K562 (cell line): Measurements from ENCODE around the gene KLK6. TPM values are rescaled to one million over a fixed set of nuclear protein-coding genes. Genes with fewer than 3 reads are reported as not detected.

Source experiments
- ATAC-seq: fragments of 200-7000 bp; cut with Tn5 transposase; 3 replicates; pipeline ENCODE4 v1.9.1; 2020; ENCODE audit warnings: moderate library complexity
- BruUV-seq: library from RNA; stranded (reverse); fragments of 400-500 nt; replicated peaks from 2 replicates; lab custom pipeline; 2021; lab: Mats Ljungman, UMichigan
- CTCF ChIA-PET: fragments of 300-600 bp; formaldehyde crosslinking; extraction: SDS; loops from one replicate; lab custom pipeline; 2021; ENCODE audit warnings: low intra/inter-chr PET ratio; lab: Yijun Ruan, JAX
- POLR2A ChIA-PET: fragments of 300-600, 350-650 bp; sonication (Branson Sonifier 250); formaldehyde crosslinking; extraction: SDS; loops from one replicate; lab custom pipeline; 2021; ENCODE audit warnings: antibody characterized with exemption, inconsistent platforms; lab: Yijun Ruan, JAX
- DNase-seq, 4 experiments: peaks; one replicate each; pipeline versions ENCODE4 v3.0.0 to v3.0.0-alpha.2; 2011 to 2018; ENCODE audit warnings: low spot score in 3 of 4, mixed read lengths in 3 of 4; ENCODE audit errors: extremely low read depth in 1 of 4
- FAIRE-seq: peaks from 2 replicates; lab custom pipeline; 2011; peaks lifted over from hg19 to GRCh38; lab: Jason Lieb, UNC
- H2AFZ ChIP-seq: 2 replicates; pipeline ENCODE4 v1.6.0; 2011; ENCODE audit warnings: low read depth, low read length, control low read depth, inconsistent platforms
- H3K27ac ChIP-seq: fragments of 200-600 bp; 3 replicates; pipeline ENCODE4 v1.8.0; 2011; ENCODE audit warnings: low read depth, mild to moderate bottlenecking, control low read depth, inconsistent platforms, low read length, moderate library complexity, mixed read lengths; ENCODE audit errors: extremely low read depth
- H3K27me3 ChIP-seq, 2 experiments: fragments of 300-600 bp in 1 of 2; 2 replicates in 1 of 2; 3 replicates in 1 of 2; pipeline versions ENCODE4 v1.6.0 to v1.8.0; 2011; ENCODE audit warnings: inconsistent platforms in 2 of 2, low read length in 2 of 2, mild to moderate bottlenecking in 1 of 2, mixed read lengths in 1 of 2, moderate library complexity in 1 of 2; ENCODE audit not compliant: control insufficient read depth in 2 of 2, insufficient read depth in 2 of 2
- H3K36me3 ChIP-seq: fragments of 300-600 bp; 3 replicates; pipeline ENCODE4 v1.8.0; 2011; ENCODE audit warnings: mild to moderate bottlenecking, low read length, inconsistent platforms; ENCODE audit not compliant: control insufficient read depth, insufficient read depth
- H3K4me1 ChIP-seq, 2 experiments: fragments of 200-600 bp in 1 of 2; replicated peaks in 1 of 2; 2 replicates in 1 of 2; 3 replicates in 1 of 2; pipeline versions ENCODE4 v1.5.1 to v1.8.0; 2011; ENCODE audit warnings: inconsistent platforms in 2 of 2, low read length in 2 of 2, mild to moderate bottlenecking in 1 of 2, mixed read lengths in 1 of 2, moderate library complexity in 1 of 2; ENCODE audit not compliant: control insufficient read depth in 2 of 2, insufficient read depth in 2 of 2
- H3K4me2 ChIP-seq: 2 replicates; pipeline ENCODE4 v1.6.1; 2011; ENCODE audit warnings: low read length, control low read depth, inconsistent platforms, mixed read lengths; ENCODE audit not compliant: insufficient read depth
- H3K4me3 ChIP-seq: fragments of 200-600 bp; sonication (generic), shearing (Covaris generic); 2 replicates; pipeline ENCODE4 v1.5.1; 2016; ENCODE audit warnings: control low read depth, inconsistent platforms
- H3K79me2 ChIP-seq: fragments of 200-600 bp; 3 replicates; pipeline ENCODE4 v1.8.0; 2011; ENCODE audit warnings: low read length, inconsistent platforms; ENCODE audit not compliant: control insufficient read depth, insufficient read depth
- H3K9ac ChIP-seq, 2 experiments: 2 replicates each; pipeline versions ENCODE4 v1.6.0 to v1.6.1; 2011; ENCODE audit warnings: low read depth in 2 of 2, low read length in 2 of 2, control low read depth in 1 of 2, inconsistent platforms in 1 of 2, mild to moderate bottlenecking in 1 of 2, mixed read lengths in 1 of 2; ENCODE audit not compliant: insufficient read depth in 1 of 2
- H3K9me1 ChIP-seq: one replicate; pipeline ENCODE4 v1.6.0; 2011; ENCODE audit warnings: inconsistent platforms, mild to moderate bottlenecking, low read length, moderate library complexity; ENCODE audit not compliant: control insufficient read depth, insufficient read depth
- H3K9me3 ChIP-seq: replicated peaks from 2 replicates; pipeline ENCODE4 v1.5.1; 2011; ENCODE audit warnings: low read depth, low read length, inconsistent platforms; ENCODE audit not compliant: control insufficient read depth, insufficient read depth
- H4K20me1 ChIP-seq: replicated peaks from 2 replicates; pipeline ENCODE4 v1.6.1; 2011; ENCODE audit warnings: low read length, inconsistent platforms, mixed read lengths; ENCODE audit not compliant: control insufficient read depth, insufficient read depth
- ATF7 ChIP-seq: fragments of 450-650 bp; IDR thresholded peaks from 2 replicates; pipeline ENCODE4 v1.7.1; 2014; ENCODE audit warnings: mild to moderate bottlenecking, moderate library complexity
- FOXP4 ChIP-seq: sonication (generic); formaldehyde crosslinking; IDR thresholded peaks from 2 replicates; pipeline ENCODE4 v1.8.0; 2022; ENCODE audit warnings: mild to moderate bottlenecking, missing genetic modification reagents, borderline replicate concordance
- PKNOX1 ChIP-seq: fragments of 450-650 bp; IDR thresholded peaks from 2 replicates; pipeline ENCODE4 v1.6.1; 2016
- TGIF2 ChIP-seq: sonication (generic); formaldehyde crosslinking; IDR thresholded peaks from 2 replicates; pipeline ENCODE4 v1.8.1; 2022; ENCODE audit warnings: mild to moderate bottlenecking, missing genetic modification reagents, moderate library complexity
- WGBS: fragments of 100-300 bp; shearing (Covaris generic); methylation state at CpG from one replicate; pipeline ENCODE4 v1.1.6; 2016; ENCODE audit warnings: low coverage, mixed read lengths; ENCODE audit not compliant: insufficient coverage; ENCODE audit errors: missing lambda C conversion rate; 5-methylcytosine and 5-hydroxymethylcytosine counted together
- in situ Hi-C: fragments of 300-500 bp; cut with MboI; formaldehyde crosslinking; loops from 4 replicates; pipeline ENCODE4 v1.15.0; 2018; ENCODE audit warnings: inconsistent platforms, mixed read lengths
- intact Hi-C: fragments of 100-400 bp; cut with micrococcal nuclease; formaldehyde crosslinking; loops from 2 replicates; pipeline ENCODE4 v1.14.2; 2022
- polyA plus RNA-seq, 8 experiments: library from polyadenylated mRNA; depleted of rRNA in 4 of 8; stranded (reverse) in 5 of 8; unstranded in 3 of 8; fragments of >200 nt; fragmentation: Nextera tagmentation in 2 of 8; fragmentation: Illumina TruSeq in 1 of 8; extraction: Ambion mirVana in 2 of 8; extraction: Trizol in 1 of 8; gene quantifications; 2 replicates each; pipeline versions ENCODE4 v1.2.1 to v1.2.3, GENCODE V29; 2011 to 2014; ENCODE audit warnings: inconsistent platforms in 1 of 8, missing spikeins in 1 of 8
- total RNA-seq, 7 experiments: library from RNA; depleted of rRNA in 6 of 7; stranded (reverse); fragments of >200 nt in 6 of 7; fragmentation: Illumina TruSeq in 2 of 7; extraction: Trizol in 2 of 7; gene quantifications; 2 replicates each; pipeline versions ENCODE4 v1.2.1 to v1.2.3, GENCODE V29; 2011 to 2021; ENCODE audit warnings: low replicate concordance in 1 of 7

Gene KLK6
- total and polyA plus RNA-seq, 9 of the 15 experiments (the other 6 are each of a cell fraction or from before 2014, with no cell fraction given), result not detected

GRCh38 chr19:50977626-50978025 lies 8.2 kb upstream of the KLK6 start:
- H2AFZ ChIP-seq, result no peak overlapping the region
- H3K27me3 ChIP-seq, result peaks cover 2 to 14% of the 10 kb centered on the region in 2 experiments; a peak in 2 of 5 replicates
- 3% methylated on average over 4 of the region's 4 CpGs for WGBS
- H3K4me2 ChIP-seq, result no peak overlapping the region
- H4K20me1 ChIP-seq, result no peaks in the 10 kb centered on the region
- ATAC-seq, result no peak
- FAIRE-seq, result no peak
- intact Hi-C loops (no loop called here), in situ Hi-C loops (no loop called here)
- no peak overlapping the region for H3K27ac ChIP-seq
- no peak for TF ChIP-seq FOXP4 (CRISPR knock-in tag)
- TF ChIP-seq TGIF2, result no peak
- peak; percentile 62; the same call in 1 of the 2 replicates for TF ChIP-seq PKNOX1
- TF ChIP-seq ATF7, result no peak
- no peaks in the 10 kb centered on the region for H3K36me3 ChIP-seq
- POLR2A ChIA-PET, result no interaction called here
- H3K9me3 ChIP-seq, result no peaks in the 10 kb centered on the region
- H3K79me2 ChIP-seq, result no peaks in the 10 kb centered on the region
- CTCF ChIA-PET, result interaction anchor here (0.6 kb wide), 1 partner anchor 618 kb away, joined by 4 read pairs; no protein-coding TSS in a partner anchor
- H3K4me1 ChIP-seq, result no peaks in the 10 kb centered on the region; a peak in 1 of 5 replicates
- no peaks in the 10 kb centered on the region for H3K9me1 ChIP-seq
- no peak for DNase-seq
- H3K9ac ChIP-seq, result no peak overlapping the region
- no TSS peak for BruUV-seq
- H3K4me3 ChIP-seq, result no peak overlapping the region
